HFFc6 (cell line): ENCODE data around the gene TBX18. TPM values are rescaled to one million over a fixed set of nuclear protein-coding genes. Genes with fewer than 3 reads are reported as not detected.

Experiments used
- DNase-seq: peaks from one replicate; pipeline ENCODE4 v3.0.0-alpha.2; 2018
- H3K27ac Mint-ChIP-seq: 2 replicates; pipeline ENCODE4 v1.8.0; 2020; ENCODE audit warnings: mild to moderate bottlenecking, mixed read lengths
- H3K27me3 Mint-ChIP-seq: 2 replicates; pipeline ENCODE4 v1.8.0; 2021; ENCODE audit warnings: mild to moderate bottlenecking, moderate library complexity, mixed read lengths; ENCODE audit not compliant: insufficient read depth
- H3K36me3 Mint-ChIP-seq: 2 replicates; pipeline ENCODE4 v1.8.0; 2021; ENCODE audit warnings: low read depth, mixed read lengths
- H3K4me1 Mint-ChIP-seq: 2 replicates; pipeline ENCODE4 v1.8.0; 2020; ENCODE audit warnings: low read depth, mixed read lengths
- H3K4me3 Mint-ChIP-seq: 2 replicates; pipeline ENCODE4 v1.8.0; 2020; ENCODE audit warnings: mild to moderate bottlenecking, moderate library complexity, mixed read lengths
- H3K9me3 Mint-ChIP-seq: 2 replicates; pipeline ENCODE4 v1.8.0; 2020; ENCODE audit warnings: mild to moderate bottlenecking, mixed read lengths
- CTCF ChIP-seq: fragments of 200-600 bp; sonication (generic); IDR thresholded peaks from 2 replicates; pipeline ENCODE4 v1.5.0; 2021; ENCODE audit warnings: antibody characterized with exemption, mild to moderate bottlenecking
- total RNA-seq, 6 experiments: library from RNA; stranded (reverse); fragmentation: NEBNext Ultra II Directional; extraction: Animal tissue kit (Norgen Biotek cat#: 25700); gene quantifications; 2 replicates in 1 of 6; 3 replicates in 5 of 6; pipeline ENCODE4 v1.2.3, GENCODE V29; 2021

Gene TBX18
- total RNA-seq, 6 experiments from 2014 or later, result 19.0 to 23.8 (median 20.3) TPM

GRCh38 chr6:84770521-84770920 is 6.1 kb upstream of the TBX18 start:
- no peak for TF ChIP-seq CTCF
- Mint-ChIP-seq H3K9me3 (no peaks in the 10 kb centered on the region), H3K27me3 (peaks cover 28% of the 10 kb centered on the region), H3K4me1 (peaks cover 36% of the 10 kb centered on the region), H3K27ac (no peak overlapping the region), H3K4me3 (no peak overlapping the region), H3K36me3 (no peaks in the 10 kb centered on the region)
- DNase-seq, result no peak

- no peak for TF ChIP-seq CTCF
- Mint-ChIP-seq H3K27ac (no peak overlapping the region), H3K36me3 (no peaks in the 10 kb centered on the region), H3K4me3 (peak overlapping the region; percentile 12; the same call in 1 of the 2 replicates), H3K4me1 (peaks cover 34% of the 10 kb centered on the region), H3K27me3 (peaks cover 24% of the 10 kb centered on the region), H3K9me3 (no peaks in the 10 kb centered on the region)
- DNase-seq, result no peak
These were observed 4.9 kb upstream of the TBX18 start for GRCh38 chr6:84769306-84769705.

- Mint-ChIP-seq H3K27ac (peak overlapping the region; percentile 29; the same call in 1 of the 2 replicates), H3K4me3 (peak overlapping the region; percentile 85), H3K36me3 (no peaks in the 10 kb centered on the region), H3K27me3 (peaks cover 24% of the 10 kb centered on the region), H3K9me3 (no peaks in the 10 kb centered on the region), H3K4me1 (peaks cover 31% of the 10 kb centered on the region)
- DNase-seq, result peak; percentile 22
- no peak for TF ChIP-seq CTCF
These were observed 4.2 kb upstream of the TBX18 start for GRCh38 chr6:84768442-84769174.

GRCh38 chr6:84767526-84768201 is 3.3 kb upstream of the TBX18 start:
- Mint-ChIP-seq H3K9me3 (no peaks in the 10 kb centered on the region), H3K27ac (no peak overlapping the region), H3K36me3 (no peaks in the 10 kb centered on the region), H3K27me3 (peaks cover 19% of the 10 kb centered on the region), H3K4me1 (peaks cover 29% of the 10 kb centered on the region), H3K4me3 (peak overlapping the region; percentile 85; the same call in 1 of the 2 replicates)
- DNase-seq, result no peak
- no peak for TF ChIP-seq CTCF

GRCh38 chr6:84766799-84767525 is 2.6 kb upstream of the TBX18 start:
- no peak for DNase-seq
- H3K27me3 Mint-ChIP-seq, result peaks cover 12% of the 10 kb centered on the region
- no peak overlapping the region for H3K27ac Mint-ChIP-seq
- peaks cover 29% of the 10 kb centered on the region for H3K4me1 Mint-ChIP-seq
- peaks cover 2% of the 10 kb centered on the region; the same call in 1 of the 2 replicates for H3K36me3 Mint-ChIP-seq
- no peak for TF ChIP-seq CTCF
- no peak overlapping the region for H3K4me3 Mint-ChIP-seq
- no peaks in the 10 kb centered on the region for H3K9me3 Mint-ChIP-seq
